Smooth muscle cell (in vitro differentiated cells): ENCODE results near the gene TCP11L1. TPM values are rescaled to one million over a fixed set of nuclear protein-coding genes. Genes with fewer than 3 reads are reported as not detected.
"Not testable (repeated sequence)": the region's sequence is repeated elsewhere in the genome, so short reads cannot be mapped to it uniquely, and the experiment has no call there.

Experiments used
- DNase-seq: peaks from one replicate; lab custom pipeline; 2025; ENCODE audit not compliant: unreplicated experiment; lab: John Stamatoyannopoulos, UW
- H2AFZ ChIP-seq: fragments of 200-600 bp; sonication (generic); 2 replicates; pipeline ENCODE4 v1.6.0; 2016; ENCODE audit warnings: antibody characterized with exemption, low read depth, mild to moderate bottlenecking
- H3F3A ChIP-seq: fragments of 200-600 bp; sonication (generic); 2 replicates; pipeline ENCODE4 v1.6.0; 2017; ENCODE audit warnings: antibody characterized with exemption, low read depth
- H3K27ac ChIP-seq: fragments of 200-600 bp; sonication (generic); 2 replicates; pipeline ENCODE4 v1.5.1; 2016; ENCODE audit warnings: low read depth, mild to moderate bottlenecking
- H3K27me3 ChIP-seq: fragments of 200-600 bp; sonication (generic); 2 replicates; pipeline ENCODE4 v1.6.1; 2016; ENCODE audit warnings: low read depth, mild to moderate bottlenecking
- H3K36me3 ChIP-seq: fragments of 200-600 bp; sonication (generic); 2 replicates; pipeline ENCODE4 v1.5.1; 2016; ENCODE audit warnings: low read depth
- H3K4me1 ChIP-seq: fragments of 200-600 bp; sonication (generic); 2 replicates; pipeline ENCODE4 v1.5.1; 2016; ENCODE audit warnings: low read depth
- H3K4me2 ChIP-seq: fragments of 200-600 bp; sonication (generic); 2 replicates; pipeline ENCODE4 v1.6.0; 2016; ENCODE audit warnings: mild to moderate bottlenecking
- H3K4me3 ChIP-seq: fragments of 200-600 bp; sonication (generic); 2 replicates; pipeline ENCODE4 v1.5.1; 2016; ENCODE audit warnings: mild to moderate bottlenecking
- H3K79me2 ChIP-seq: fragments of 200-600 bp; sonication (generic); 2 replicates; pipeline ENCODE4 v1.6.0; 2016; ENCODE audit warnings: low read depth, mild to moderate bottlenecking
- H3K9ac ChIP-seq: fragments of 200-600 bp; sonication (generic); 2 replicates; pipeline ENCODE4 v1.6.0; 2016; ENCODE audit warnings: low read depth
- H3K9me3 ChIP-seq: fragments of 200-600 bp; sonication (generic); replicated peaks from 2 replicates; pipeline ENCODE4 v1.5.1; 2016; ENCODE audit warnings: low read depth
- H4K20me1 ChIP-seq: fragments of 200-600 bp; sonication (generic); 2 replicates; pipeline ENCODE4 v1.6.0; 2016; ENCODE audit warnings: low read depth
- CTCF ChIP-seq: fragments of 200-600 bp; sonication (generic); IDR thresholded peaks from 2 replicates; pipeline ENCODE4 v1.5.1; 2017; ENCODE audit warnings: borderline replicate concordance, mild to moderate bottlenecking, antibody characterized with exemption; ENCODE audit not compliant: insufficient read depth, poor library complexity, severe bottlenecking
- whole genome bisulfite sequencing: methylation state at CpG from one replicate; pipeline ENCODE4 v1.1.7; 2016; ENCODE audit warnings: low lambda C conversion rate; 5-methylcytosine and 5-hydroxymethylcytosine counted together
- polyA plus RNA-seq: library from polyadenylated mRNA; unstranded; fragments of >200 nt; fragmentation: Nextera tagmentation; extraction: Ambion mirVana; gene quantifications from 2 replicates; pipeline ENCODE4 v1.2.1, GENCODE V29; 2016
- total RNA-seq: library from RNA; depleted of rRNA; stranded (reverse); fragments of >200 nt; gene quantifications from 2 replicates; pipeline ENCODE4 v1.2.3, GENCODE V29; 2014

The TCP11L1 gene
- total and polyA plus RNA-seq, 2 experiments from 2014 or later = 7.4 to 25.4 TPM

DNA sequence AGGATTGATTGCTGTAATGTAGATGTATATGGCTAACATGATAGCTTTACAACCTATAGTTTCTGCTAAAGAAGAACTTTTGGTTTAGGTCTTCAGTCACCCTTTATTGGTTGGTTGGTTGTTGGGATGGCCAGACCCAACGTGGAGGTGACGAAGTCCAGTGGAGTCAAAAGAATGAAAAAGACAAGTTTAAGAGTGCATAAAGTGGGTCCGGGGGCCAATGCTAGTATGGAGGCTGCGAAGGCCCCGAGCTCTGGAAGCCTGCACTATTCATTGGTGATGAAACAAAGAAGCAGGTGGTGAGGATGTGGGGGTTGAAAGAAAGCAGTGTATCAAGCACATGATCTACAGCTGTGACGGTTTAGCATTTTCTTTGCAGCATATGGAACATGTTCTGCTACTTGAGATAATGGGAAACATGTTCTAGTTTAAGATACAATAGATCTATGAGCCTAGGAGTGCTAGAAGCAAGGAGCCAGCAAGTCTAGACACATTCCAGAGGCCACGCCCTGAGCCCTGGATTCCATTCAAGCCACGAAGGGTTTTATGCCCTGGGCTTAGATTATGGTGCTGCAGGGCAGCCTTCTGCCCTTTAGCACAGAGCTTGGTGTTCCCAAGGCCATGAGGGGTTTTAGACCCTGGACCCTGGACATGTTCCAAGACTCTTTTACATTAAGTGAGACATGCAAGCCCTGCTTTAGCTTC, 6.3 kb downstream of the TCP11L1 start:
- Histone ChIP-seq H3K36me3 (no peaks in the 10 kb centered on the region), H3F3A (no peaks in the 10 kb centered on the region), H3K79me2 (peaks cover 5% of the 10 kb centered on the region), H3K9ac (no peak overlapping the region), H3K4me1 (peaks cover 6% of the 10 kb centered on the region), H3K9me3 (no peaks in the 10 kb centered on the region), H3K27ac (peak overlapping the region; percentile 81), H4K20me1 (no peaks in the 10 kb centered on the region), H3K4me3 (no peak overlapping the region), H3K4me2 (no peak overlapping the region), H3K27me3 (no peaks in the 10 kb centered on the region), H2AFZ (no peak overlapping the region)
- no peak for DNase-seq
- WGBS = 91% methylated on average over 8 of the region's 8 CpGs
- TF ChIP-seq CTCF = no peak

DNA sequence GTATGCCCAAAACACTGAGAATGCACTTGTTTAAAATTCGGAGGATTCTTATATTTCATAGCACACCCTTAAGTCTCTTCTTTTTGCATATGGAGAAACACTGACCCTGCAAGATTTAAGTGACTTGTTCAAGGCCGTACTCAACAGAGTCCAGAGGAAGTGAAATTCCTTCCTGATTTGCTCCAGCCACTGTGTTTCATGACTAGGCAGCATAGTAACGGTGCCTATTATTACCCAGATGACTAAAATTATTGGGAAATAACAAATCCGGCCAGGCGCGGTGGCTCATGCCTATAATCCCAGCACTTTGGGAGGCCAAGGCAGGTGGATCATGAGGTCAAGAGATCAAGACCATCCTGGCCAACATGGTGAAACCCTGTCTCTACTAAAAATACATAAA, 9.3 kb downstream of the TCP11L1 start:
- not testable (repeated sequence) for H3K27me3 ChIP-seq, H4K20me1 ChIP-seq
- 85% methylated on average over 6 of the region's 6 CpGs for WGBS

DNA sequence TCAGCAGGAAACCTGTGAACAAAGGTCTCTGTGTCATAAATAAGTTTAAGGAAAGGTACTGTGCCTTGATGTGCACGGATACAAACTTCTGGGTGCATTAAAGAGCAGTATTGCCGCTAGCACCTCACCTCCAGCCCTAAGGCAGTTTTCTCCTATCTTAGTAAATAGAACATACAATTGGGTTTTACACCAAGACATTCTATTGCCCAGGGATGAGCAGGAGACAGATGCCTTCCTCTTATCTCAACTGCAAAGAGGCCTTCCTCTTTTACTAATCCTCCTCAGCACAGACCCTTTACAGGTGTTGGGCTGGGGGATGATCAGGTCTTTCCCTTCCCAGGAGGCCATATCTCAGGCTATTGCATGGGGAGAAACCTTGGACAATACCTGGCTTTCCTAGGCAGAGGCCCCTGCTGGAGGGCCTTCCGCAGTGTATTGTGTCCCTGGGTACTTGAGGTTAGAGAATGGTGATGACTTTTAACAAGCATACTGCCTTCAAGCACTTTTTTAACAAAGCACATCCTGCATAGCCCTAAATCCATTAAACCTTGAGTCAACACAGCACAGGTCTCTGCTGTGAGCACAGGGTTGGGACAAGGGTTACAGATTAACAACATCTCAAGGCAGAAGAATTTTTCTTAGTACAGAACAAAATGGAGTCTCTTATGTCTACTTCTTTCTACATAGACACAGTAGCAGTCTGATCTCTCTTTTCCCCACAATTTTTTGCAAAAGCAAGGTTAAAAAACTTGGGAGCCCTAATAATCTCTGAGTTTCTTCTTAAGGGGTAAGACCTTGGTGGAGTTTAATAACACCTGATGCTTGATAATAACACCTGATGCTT, 10.4 kb downstream of the TCP11L1 start:
- H3K27me3 ChIP-seq, H3K9ac ChIP-seq, H3K36me3 ChIP-seq, H2AFZ ChIP-seq, H3K4me2 ChIP-seq, H4K20me1 ChIP-seq, DNase-seq, H3K4me1 ChIP-seq, H3K4me3 ChIP-seq, H3K79me2 ChIP-seq, H3F3A ChIP-seq, H3K9me3 ChIP-seq: not testable (repeated sequence)
- H3K27ac ChIP-seq = peak overlapping the region; percentile 31
- 62% methylated on average over 3 of the region's 3 CpGs for WGBS

More for the DNA sequence above, 9.3 kb downstream of the TCP11L1 start:
- not testable (repeated sequence) for DNase-seq, H3F3A ChIP-seq, H3K4me3 ChIP-seq, H3K4me2 ChIP-seq, H3K27ac ChIP-seq, H3K36me3 ChIP-seq, H3K79me2 ChIP-seq, H3K9ac ChIP-seq, H3K9me3 ChIP-seq, H3K4me1 ChIP-seq, H2AFZ ChIP-seq

- Histone ChIP-seq H3K27ac (no peak overlapping the region), H3F3A (no peaks in the 10 kb centered on the region), H3K79me2 (no peaks in the 10 kb centered on the region), H3K36me3 (no peaks in the 10 kb centered on the region), H3K9me3 (no peaks in the 10 kb centered on the region), H3K4me2 (no peak overlapping the region), H3K4me1 (no peaks in the 10 kb centered on the region), H3K9ac (no peak overlapping the region), H4K20me1 (no peaks in the 10 kb centered on the region), H3K27me3 (no peaks in the 10 kb centered on the region), H2AFZ (no peak overlapping the region), H3K4me3 (no peak overlapping the region)
- TF ChIP-seq CTCF = no peak
- 98% methylated on average over 2 of the region's 2 CpGs for WGBS
- DNase-seq = no peak
Measured at GRCh38 chr11:33052231-33052630, 12.9 kb downstream of the TCP11L1 start.
